Thymus (tissue), 11 donors: ENCODE measurements around the gene ATP2A3. TPM values are rescaled to one million over a fixed set of nuclear protein-coding genes. Genes with fewer than 3 reads are reported as not detected.
"Not testable (repeated sequence)": the region's sequence is repeated elsewhere in the genome, so short reads cannot be mapped to it uniquely, and the experiment has no call there.

ENCODE experiments used
- DNase-seq, 9 donors: peaks; one replicate each; pipeline ENCODE4 v3.0.0-alpha.2; 2013; ENCODE audit warnings: low spot score in 9 of 9, low read depth in 6 of 9, missing footprints in 1 of 9
- H3K27ac ChIP-seq, 2 donors: one replicate each; pipeline ENCODE4 v1.5.1; 2013; ENCODE audit warnings: control low read depth in 1 of 2, low read depth in 1 of 2, low read length in 1 of 2, mild to moderate bottlenecking in 1 of 2, moderate library complexity in 1 of 2
- H3K27me3 ChIP-seq, 2 donors: one replicate each; pipeline ENCODE4 v1.5.1; 2013; ENCODE audit warnings: low read length in 1 of 2; ENCODE audit not compliant: control insufficient read depth in 2 of 2, insufficient read depth in 1 of 2
- H3K36me3 ChIP-seq, 2 donors: one replicate each; pipeline ENCODE4 v1.5.1; 2013; ENCODE audit warnings: low read length in 1 of 2, mild to moderate bottlenecking in 1 of 2, moderate library complexity in 1 of 2; ENCODE audit not compliant: control insufficient read depth in 2 of 2, insufficient read depth in 2 of 2
- H3K4me1 ChIP-seq, 2 donors: one replicate each; pipeline ENCODE4 v1.5.1; 2013; ENCODE audit warnings: low read length in 2 of 2; ENCODE audit not compliant: control insufficient read depth in 2 of 2, insufficient read depth in 2 of 2
- H3K4me3 ChIP-seq, 2 donors: one replicate each; pipeline ENCODE4 v1.5.1; 2013; ENCODE audit warnings: low read length in 2 of 2, control low read depth in 1 of 2, mild to moderate bottlenecking in 1 of 2
- H3K9me3 ChIP-seq, 2 donors: one replicate each; pipeline ENCODE4 v1.5.1; 2013; ENCODE audit warnings: low read length in 1 of 2, mild to moderate bottlenecking in 1 of 2; ENCODE audit not compliant: control insufficient read depth in 2 of 2, insufficient read depth in 1 of 2
- WGBS: extraction: QIAGEN DNeasy Blood & Tissue Kit; methylation state at CpG from one replicate; pipeline ENCODE4 v1.1.7; 2013; 5-methylcytosine and 5-hydroxymethylcytosine counted together
- polyA plus RNA-seq: library from polyadenylated mRNA; stranded (reverse); fragments of 200-250 nt; gene quantifications from one replicate; pipeline ENCODE4 v1.2.3, GENCODE V29; 2013
- total RNA-seq: library from RNA; stranded (reverse); fragments of 120-200 nt; gene quantifications from one replicate; pipeline ENCODE4 v1.2.4, GENCODE V29; 2013
- donor health status: healthy.

Gene ATP2A3
- total and polyA plus RNA-seq, 2 donors: 52.9 to 116 TPM

DNA sequence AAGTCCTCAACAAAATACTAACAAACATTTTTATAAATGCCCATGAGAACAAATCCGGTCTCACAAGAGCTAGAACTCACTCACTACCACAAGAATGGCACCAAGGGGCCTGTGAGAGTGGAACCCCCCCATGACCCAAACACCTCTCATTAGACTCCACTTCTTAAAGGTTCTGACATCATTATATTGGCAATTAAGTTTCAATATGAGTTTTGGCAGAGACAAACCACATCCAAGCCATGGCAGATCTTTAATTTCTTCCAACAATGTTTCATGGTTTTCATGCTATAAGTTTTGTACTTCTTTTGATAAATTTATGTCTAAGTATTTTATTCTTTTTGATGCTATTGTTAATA is 30.0 kb upstream of the ATP2A3 start:
- 94% methylated on average over 1 of the region's 1 CpG for WGBS

DNA sequence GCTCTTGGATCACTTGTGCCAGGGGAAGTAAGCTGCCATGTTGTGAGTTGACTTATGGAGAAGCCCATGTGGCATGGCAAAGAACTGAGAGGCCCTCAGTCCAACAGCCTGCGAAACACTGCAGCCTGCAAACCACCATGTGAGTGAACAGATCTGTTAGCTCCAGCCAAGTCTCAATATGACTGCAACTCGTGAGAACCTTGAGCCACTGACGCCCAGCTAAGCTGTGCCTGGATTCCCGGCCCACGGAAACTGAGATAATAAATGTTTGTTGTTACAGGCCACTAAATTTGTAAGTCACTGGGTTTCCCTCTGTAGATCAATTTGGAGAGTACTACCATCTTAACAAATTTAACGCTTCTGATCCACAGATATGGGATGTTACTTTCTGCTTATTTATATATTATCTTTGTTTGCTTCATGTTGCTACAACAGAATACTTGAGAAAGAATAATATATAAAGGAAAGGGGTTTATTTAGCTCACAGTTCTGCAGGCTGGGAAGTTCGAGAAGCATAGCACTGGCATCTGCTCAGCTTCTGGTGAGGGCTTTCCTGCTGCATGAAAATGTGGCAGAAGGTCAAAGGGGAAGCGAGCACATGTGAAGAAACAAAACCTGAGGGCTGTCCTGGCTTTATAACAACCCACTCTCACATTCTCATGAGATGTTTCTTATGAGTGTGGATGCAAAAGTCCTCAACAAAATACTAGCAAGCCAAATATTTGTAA is 29.4 kb upstream of the ATP2A3 start:
- H3K4me3 ChIP-seq: no peak overlapping the region
- DNase-seq: no peak
- no peaks in the 10 kb centered on the region for H3K9me3 ChIP-seq
- WGBS: 96% methylated on average over 8 of the region's 8 CpGs
- no peaks in the 10 kb centered on the region for H3K4me1 ChIP-seq
- H3K27me3 ChIP-seq: no peaks in the 10 kb centered on the region
- no peaks in the 10 kb centered on the region for H3K36me3 ChIP-seq
- no peak overlapping the region for H3K27ac ChIP-seq

More for the DNA sequence above, 30.0 kb upstream of the ATP2A3 start:
- no peak for DNase-seq
- Histone ChIP-seq H3K27me3 (no peaks in the 10 kb centered on the region), H3K4me3 (no peak overlapping the region), H3K27ac (no peak overlapping the region), H3K9me3 (no peaks in the 10 kb centered on the region), H3K36me3 (no peaks in the 10 kb centered on the region), H3K4me1 (no peaks in the 10 kb centered on the region)

DNA sequence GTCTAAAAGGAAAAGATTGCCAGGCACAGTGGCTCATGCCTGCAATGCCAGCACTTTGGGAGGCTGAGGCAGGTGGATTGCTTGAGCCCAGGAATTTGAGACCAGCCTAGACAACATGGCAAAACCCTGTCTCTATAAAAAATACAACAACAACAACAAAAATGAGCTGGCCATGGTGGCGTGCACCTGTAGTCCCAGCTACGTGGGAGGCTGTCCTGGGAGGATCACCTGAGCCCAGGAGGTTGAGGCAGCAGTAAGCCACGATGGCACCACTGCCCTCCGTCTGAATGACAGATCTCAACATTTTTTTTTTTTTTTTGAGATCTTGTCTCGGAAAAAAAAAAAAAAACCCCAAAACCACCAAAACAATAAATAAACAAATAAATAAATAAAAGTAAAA is 28.1 kb upstream of the ATP2A3 start:
- 88% methylated on average over 5 of the region's 5 CpGs for WGBS
- no peaks in the 10 kb centered on the region for H3K4me1 ChIP-seq
- no peaks in the 10 kb centered on the region for H3K27me3 ChIP-seq
- H3K9me3 ChIP-seq: no peaks in the 10 kb centered on the region
- H3K27ac ChIP-seq: no peak overlapping the region
- no peaks in the 10 kb centered on the region for H3K36me3 ChIP-seq
- H3K4me3 ChIP-seq: no peak overlapping the region
- no peak for DNase-seq

DNA sequence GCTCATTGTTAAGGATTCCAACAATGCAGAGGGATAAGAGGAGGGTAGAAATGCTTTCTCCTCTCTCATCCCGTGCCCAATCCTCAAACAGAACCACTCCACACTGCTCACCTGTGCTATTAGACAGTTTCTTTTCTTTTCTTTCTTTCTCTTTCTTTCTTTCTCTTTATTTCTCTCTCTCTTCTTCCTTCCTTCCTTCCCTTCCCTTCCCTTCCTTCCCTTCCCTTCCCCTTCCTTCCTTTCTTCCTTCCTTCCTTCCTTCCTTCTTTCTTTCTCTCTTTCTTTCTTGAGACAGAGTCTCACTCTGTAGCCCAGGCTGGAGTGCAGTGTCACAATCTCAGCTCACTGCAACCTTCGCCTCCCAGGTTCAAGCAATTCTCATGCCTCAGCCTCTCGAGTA is 27.5 kb upstream of the ATP2A3 start:
- DNase-seq: not testable (repeated sequence)
- WGBS: 97% methylated on average over 3 of the region's 3 CpGs

DNA sequence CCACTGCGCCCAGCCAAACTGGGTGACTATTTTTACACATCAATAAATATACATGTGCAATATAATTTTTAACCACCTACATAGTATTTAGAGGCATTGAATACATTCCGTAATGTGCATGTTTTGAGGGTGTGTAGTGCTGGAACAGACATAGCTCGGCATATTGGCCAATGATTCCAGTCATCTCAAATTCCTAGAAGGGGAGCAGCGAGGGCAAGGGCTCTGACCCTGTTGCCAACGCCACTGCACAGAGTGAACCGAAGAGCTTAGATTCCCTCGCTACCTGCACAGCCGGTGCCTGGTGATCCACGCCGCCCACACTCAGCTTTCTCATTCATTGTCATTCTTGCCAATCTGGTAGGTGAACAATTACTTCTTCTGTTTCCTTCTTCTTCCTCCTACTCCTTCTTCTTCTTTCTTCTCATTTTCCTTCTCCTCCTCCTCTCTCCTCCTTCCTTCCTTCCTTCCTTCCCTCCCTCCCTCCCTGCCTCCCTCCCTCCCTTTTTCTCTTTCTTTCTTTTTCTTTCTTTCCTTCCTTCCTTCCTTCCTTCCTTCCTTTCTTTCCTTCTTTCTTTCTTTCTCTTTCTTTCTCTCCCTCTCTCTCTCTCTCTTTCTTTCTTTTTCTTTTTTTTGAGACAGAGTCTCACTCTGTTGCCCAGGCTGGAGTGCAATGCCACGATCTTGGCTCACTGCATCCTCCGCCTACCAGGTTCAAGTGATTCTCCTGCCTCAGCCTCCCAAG is 26.3 kb upstream of the ATP2A3 start:
- no peak for DNase-seq
- Histone ChIP-seq H3K9me3 (no peaks in the 10 kb centered on the region), H3K27ac (no peak overlapping the region), H3K27me3 (peaks cover 0 to 10% of the 10 kb centered on the region in 2 donors), H3K36me3 (no peaks in the 10 kb centered on the region), H3K4me1 (peaks cover 2 to 16% of the 10 kb centered on the region in 2 donors), H3K4me3 (no peak overlapping the region)
- WGBS: over 99% methylated on average over 12 of the region's 12 CpGs

More for the DNA sequence above, 27.5 kb upstream of the ATP2A3 start:
- H3K27ac ChIP-seq, H3K36me3 ChIP-seq, H3K4me3 ChIP-seq, H3K9me3 ChIP-seq, H3K4me1 ChIP-seq, H3K27me3 ChIP-seq: not testable (repeated sequence)

DNA sequence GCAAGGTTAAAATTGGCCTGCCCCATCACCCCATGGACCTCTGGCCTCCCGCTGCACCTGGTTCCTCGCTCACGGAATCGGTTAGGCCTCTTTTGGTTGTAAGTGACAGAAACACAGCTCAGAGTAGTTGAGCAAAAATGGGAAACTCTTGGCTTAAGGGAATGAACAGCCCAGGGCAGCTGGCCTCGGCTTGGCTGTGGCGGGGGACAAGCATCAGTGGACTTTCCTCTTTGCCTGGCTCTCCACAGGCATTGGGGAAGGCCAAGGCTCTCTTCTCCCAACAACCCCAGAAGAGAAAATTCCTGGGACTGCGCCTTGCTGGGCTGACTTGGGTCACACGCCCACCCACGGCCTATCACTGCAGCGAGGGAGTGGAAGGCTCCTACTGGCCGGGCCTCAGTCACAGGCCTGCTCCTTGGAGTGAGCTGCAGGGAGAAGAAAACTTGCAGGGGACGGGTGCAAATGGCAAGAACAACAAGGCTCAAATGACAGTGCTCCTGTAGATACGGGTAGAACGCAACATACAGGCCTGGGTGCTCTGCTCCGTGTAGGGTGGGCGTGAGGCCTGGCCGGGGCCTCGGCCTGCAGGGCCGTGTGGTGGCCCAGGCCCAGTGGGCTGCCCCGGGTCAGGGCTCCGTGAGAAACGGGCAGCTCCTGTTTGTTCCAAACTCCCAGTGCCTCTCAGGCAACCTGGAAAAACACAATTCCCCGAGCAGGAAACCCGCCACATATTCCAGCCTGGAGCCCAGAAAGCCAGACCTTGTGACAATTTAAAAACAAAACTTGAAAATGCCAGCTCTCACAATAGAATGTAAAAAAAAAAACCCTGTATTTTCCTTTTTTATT is 25.0 kb upstream of the ATP2A3 start:
- no peak for DNase-seq
- H3K27ac ChIP-seq: no peak overlapping the region

DNA sequence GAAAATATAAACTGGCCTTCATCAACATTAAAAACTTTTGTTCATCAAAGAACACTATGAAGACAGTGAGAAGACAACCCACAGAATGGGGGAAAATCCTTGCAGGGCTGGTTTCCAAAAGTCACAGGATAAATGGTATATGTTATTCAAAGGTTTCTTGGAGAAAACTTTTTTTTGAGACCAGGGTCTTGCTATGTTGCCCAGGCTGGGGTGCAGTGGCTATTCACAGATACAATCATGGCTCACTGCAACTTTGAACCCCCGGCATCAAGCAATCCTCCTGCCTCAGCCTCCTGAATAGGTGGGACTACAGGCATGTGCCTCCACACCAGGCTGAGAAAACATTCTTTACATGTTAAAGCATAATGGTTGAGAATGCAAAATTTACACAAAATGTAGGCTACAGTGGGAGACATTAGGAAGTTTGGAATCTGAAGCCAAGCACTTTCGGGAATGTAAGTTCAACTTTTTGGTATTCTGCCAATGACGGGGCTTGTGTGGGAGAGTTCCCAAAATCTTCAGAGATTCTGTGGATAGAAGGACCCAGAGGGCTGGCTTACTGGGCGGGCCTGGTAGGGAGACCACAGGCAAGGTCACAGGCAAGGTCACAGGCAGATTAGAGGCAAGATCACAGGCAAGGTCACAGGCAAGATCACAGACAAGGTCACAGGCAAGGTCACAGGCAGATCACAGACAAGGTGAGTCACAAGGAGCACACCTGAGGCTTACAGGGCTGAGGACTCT is 24.2 kb upstream of the ATP2A3 start:
- no peaks in the 10 kb centered on the region for H3K36me3 ChIP-seq
- H3K4me1 ChIP-seq: peaks cover 2 to 21% of the 10 kb centered on the region in 2 donors
- H3K4me3 ChIP-seq: no peak overlapping the region
- H3K9me3 ChIP-seq: no peaks in the 10 kb centered on the region
- H3K27ac ChIP-seq: no peak overlapping the region
- no peak for DNase-seq
- H3K27me3 ChIP-seq: peaks cover 0 to 14% of the 10 kb centered on the region in 2 donors
- 94% methylated on average over 4 of the region's 4 CpGs for WGBS

More for the DNA sequence above, 25.0 kb upstream of the ATP2A3 start:
- Histone ChIP-seq H3K36me3 (no peaks in the 10 kb centered on the region), H3K4me3 (no peak overlapping the region), H3K9me3 (no peaks in the 10 kb centered on the region), H3K27me3 (peaks cover 0 to 14% of the 10 kb centered on the region in 2 donors), H3K4me1 (peaks cover 2 to 16% of the 10 kb centered on the region in 2 donors)
- WGBS: 95% methylated on average over 24 of the region's 24 CpGs

DNA sequence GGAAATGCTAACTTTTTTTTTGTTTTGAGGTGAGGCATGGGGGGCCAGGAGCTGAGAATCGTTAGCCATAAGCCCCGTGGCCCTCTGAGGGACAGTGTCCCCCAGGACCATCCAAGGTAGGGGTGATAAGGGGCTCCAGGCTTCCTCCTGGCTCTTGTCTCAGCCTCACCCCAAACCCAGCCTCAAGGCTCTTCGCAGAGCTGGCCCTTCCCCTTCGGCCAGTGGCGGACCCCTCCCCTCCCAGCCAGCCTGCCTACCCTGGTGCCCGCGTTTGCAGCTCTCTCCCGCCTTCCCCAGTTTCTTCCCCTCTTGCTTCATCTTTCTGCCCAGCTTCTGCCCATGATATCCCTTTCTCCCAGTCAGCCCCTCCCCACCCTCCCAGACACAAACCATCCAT is 22.7 kb upstream of the ATP2A3 start:
- no peak overlapping the region for H3K27ac ChIP-seq
- no peak for DNase-seq

More for the DNA sequence above, 22.7 kb upstream of the ATP2A3 start:
- no peak overlapping the region for H3K4me3 ChIP-seq
- H3K9me3 ChIP-seq: no peaks in the 10 kb centered on the region
- peaks cover 2 to 21% of the 10 kb centered on the region in 2 donors for H3K4me1 ChIP-seq
- H3K27me3 ChIP-seq: peaks cover 0 to 14% of the 10 kb centered on the region in 2 donors
- 96% methylated on average over 8 of the region's 8 CpGs for WGBS
- no peaks in the 10 kb centered on the region for H3K36me3 ChIP-seq
